ENCODE results near the gene COL20A1.
A peak's percentile ranks its signal among the peaks of the same experiment; 100 is the strongest.

Gene COL20A1

DNA sequence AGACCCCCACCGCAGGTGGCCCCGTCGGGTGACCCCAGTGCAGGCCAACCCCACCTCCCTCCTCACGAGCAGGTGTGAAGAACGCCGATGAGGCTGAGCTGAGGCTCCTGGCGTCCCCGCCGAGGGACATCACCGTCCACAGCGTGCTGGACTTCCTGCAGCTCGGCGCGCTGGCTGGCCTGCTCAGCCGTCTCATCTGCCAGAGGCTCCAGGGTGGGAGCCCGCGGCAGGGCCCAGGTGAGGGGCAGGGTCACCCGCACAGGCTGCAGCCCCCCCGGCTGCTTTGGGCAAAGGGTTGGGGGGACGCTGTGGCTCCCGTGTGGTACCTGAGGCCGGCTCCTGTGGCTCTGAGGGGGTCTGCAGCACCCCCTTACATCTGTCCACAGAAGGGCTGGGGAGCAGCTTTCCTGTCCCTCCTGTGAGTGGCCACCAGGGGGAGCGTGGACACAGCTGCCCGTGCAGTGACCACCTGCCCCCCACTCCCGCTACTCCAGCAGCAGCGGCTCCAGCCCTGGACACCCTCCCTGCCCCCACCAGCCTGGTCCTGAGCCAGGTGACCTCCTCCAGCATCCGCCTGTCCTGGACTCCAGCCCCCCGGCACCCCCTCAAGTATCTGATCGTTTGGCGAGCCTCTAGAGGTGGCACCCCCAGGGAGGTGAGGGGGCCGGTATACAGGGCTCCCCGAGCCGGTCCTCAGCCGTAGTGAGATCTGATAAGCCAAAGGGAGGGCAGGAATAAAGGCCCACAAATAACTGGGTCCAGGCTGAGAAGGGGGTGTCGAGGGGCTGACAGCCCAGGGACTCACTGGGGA is 16.5 kb downstream of the COL20A1 start:
- peak; percentile 25 for DNase-seq (ENCODE audit: low spot score)

DNA sequence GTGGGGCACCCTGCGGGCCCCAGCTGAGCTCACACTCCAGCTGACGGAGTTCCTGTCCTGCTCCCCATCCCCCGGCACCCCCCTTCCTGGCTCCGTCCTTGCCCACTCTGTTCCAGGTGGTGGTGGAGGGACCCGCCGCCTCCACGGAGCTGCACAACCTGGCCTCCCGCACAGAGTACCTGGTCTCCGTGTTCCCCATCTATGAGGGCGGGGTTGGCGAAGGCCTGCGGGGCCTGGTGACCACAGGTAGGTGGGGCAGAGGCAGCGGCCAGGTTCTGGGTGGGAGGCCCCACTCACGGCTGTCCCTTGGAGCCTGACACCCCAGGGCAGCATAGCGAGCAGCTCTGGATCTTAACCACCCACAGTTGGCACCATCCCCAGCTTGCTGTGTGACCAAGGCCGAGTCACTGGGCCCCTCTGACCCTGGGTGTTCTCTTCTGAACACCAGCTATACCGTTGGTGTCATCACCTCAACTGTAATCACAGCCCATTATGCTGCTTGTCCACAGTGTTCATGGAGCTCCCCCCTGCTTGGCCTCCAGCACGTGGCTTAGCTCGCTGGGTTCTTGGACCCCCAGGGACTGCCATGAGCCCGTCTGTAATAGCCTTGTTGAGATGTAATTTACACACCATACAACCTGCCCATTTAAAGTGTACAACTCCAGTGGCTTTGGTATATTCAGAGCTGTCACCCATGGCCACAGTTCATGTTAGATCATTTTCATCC is 17.4 kb downstream of the COL20A1 start:
- DNase-seq (ENCODE audit: low spot score) = no peak

DNA sequence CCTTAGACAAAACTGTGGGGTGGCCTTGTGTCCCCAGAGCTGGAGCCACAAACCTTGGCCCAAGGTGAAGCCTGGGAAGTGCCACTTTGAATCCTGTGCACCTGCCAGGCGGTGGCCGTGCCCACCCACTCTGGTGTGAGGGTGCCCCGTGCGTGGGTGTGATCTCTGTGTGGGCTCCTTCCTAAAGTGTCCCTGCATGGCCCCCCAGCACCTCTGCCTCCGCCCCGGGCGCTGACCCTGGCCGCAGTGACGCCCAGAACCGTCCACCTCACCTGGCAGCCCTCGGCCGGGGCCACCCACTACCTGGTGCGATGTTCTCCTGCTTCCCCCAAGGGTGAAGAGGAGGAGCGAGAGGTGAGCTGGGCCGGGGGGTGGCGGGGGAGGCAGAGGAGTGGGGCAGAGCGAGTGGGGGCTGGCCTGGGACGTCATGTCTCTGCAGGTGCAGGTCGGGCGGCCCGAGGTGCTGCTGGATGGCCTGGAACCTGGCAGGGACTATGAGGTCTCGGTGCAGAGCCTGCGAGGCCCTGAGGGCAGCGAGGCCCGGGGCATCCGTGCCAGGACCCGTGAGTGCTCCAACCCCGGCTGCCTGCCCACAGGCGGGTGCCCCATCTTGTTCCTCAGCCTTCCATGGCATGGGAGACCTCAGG is 18.3 kb downstream of the COL20A1 start:
- no peak for DNase-seq (ENCODE audit: low spot score)

DNA sequence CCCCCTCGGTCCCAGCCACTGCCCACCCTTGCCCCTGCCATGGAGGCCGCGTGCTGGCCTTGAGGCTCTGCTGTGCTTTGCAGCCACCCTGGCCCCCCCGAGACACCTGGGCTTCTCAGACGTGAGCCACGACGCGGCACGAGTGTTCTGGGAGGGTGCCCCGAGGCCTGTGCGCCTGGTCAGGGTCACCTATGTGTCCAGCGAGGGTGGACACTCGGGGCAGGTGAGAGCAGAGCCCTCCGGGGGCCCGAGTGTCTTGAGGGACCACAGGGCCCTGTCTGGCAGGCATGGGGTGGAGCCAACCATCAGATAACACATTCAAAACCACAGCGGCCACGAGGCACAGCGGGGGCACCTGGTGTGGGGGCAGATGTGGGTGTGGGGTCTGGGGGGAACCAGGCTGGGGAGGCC is 18.9 kb downstream of the COL20A1 start:
- no peak for DNase-seq (ENCODE audit: low spot score)

DNA sequence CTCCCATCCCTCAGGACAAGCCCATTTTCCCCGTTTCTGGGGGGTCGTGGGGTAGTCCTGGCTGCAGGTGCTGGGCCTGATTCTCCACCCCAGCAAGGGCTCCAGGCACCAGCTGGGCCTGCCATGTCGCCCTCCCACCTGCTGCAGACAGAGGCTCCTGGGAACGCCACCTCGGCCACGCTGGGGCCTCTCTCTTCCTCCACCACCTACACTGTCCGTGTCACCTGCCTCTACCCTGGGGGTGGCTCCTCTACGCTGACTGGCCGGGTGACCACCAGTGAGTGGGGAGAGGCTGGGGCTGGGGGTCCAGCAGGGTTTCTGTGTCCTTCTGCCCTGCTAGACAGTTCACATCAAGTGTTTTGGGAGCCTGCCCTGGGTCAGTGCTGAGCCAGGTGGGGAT is 19.3 kb downstream of the COL20A1 start:
- DNase-seq (ENCODE audit: low spot score) = no peak

DNA sequence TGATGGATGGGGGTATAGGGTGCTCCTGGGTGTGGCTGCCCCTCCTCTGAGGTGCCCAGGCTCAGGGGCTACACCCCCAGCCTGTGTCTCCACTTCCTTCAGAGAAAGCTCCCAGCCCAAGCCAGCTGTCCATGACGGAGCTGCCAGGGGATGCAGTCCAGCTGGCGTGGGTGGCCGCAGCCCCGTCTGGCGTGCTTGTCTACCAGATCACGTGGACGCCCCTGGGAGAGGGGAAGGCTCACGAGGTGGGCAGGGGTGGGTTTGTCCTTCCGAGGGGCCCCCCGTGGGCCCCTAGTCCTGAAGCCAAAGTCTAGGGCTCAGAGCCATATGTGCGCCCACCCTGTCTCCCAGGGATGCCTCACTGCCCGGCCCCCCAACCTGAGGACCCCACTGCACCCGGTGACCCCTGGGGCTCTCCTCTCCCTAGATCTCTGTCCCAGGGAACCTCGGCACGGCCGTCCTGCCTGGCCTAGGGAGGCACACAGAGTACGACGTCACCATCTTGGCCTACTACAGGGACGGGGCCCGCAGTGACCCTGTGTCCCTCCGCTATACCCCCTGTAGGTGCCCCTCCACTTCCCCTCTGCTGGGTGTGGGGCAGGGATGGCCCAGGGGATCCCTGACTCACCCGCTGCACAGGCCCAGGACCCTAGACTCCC is 19.8 kb downstream of the COL20A1 start:
- no peak for DNase-seq (ENCODE audit: low spot score)

DNA sequence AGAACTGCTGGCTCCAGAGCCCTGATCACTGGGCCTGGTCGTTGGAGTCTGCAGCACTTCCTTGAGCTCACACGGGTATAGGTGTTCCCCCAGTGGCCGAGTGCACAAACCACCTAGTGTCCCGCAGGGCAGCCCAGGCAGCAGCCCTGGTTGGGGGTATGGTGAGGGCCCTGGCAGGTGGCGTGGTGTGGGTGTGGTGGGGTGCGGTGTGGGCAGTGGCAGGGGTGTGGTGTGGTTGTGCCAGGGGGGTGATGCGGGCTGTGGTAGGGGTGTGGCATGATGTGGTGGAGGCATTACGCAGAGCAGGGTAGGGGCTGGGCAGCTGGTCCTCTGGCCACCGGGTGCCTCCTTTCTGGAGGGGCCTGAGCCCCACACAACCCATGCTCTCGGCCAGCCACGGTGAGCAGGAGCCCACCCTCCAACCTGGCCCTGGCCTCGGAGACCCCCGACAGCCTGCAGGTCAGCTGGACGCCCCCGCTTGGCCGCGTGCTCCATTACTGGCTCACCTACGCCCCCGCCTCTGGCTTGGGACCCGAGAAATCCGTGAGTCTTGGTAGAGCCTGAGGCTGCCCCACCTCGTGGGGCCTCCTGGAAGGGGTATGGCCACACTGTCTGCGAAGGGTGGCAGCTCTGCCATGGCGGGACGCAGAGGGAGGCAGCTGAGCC is 20.5 kb downstream of the COL20A1 start:
- DNase-seq (ENCODE audit: low spot score) = no peak

DNA sequence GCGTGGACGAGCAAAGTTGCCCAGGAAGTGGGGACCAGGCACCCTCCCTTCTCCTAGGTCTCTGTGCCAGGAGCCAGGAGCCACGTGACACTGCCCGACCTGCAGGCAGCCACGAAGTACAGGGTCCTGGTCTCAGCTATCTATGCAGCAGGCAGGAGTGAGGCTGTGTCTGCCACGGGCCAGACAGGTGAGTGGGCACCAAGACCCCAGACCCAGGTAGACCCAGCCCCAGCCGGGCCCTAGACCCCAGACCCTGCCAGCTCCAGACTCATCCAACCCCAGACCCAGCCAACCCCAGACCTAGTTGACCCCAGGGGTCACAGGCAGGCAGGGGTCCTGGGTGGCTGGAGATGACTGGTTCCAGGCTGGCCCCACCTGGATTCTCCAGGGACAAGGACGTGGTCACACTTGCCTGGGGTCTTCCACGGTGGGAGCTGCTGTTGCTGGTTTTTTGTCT is 21.1 kb downstream of the COL20A1 start:
- peak; percentile 20 for DNase-seq (ENCODE audit: low spot score)

DNA sequence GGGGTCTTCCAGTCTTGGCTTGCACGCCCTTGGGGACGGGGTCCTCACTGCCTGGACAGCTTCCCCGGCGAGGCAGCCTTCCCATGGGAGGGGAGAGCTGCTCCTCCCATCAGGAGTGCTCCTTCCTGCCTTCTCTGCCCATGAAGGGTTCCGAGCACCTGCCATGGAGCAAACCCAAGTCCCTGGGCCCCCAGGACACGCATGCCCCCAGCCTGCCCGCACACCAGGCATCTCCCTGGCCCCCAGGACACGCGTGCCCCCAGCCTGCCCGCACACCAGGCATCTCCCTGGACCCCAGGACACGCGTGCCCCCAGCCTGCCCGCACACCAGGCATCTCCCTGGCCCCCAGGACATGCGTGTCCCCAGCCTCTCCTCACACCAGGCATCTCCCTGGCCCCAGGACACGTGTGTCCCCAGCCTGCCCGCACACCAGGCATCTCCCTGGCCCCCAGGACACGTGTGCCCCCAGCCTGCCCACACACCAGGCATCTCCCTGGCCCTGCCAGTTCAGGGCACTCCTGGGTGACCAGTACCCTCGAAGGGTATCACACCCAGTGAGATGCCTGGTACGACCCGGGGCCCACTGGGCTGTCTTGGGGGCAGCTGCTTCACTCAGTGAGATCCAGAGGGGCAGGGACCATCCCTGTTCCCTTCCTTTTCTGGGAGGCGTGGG is 21.7 kb downstream of the COL20A1 start:
- DNase-seq (ENCODE audit: low spot score) = no peak

DNA sequence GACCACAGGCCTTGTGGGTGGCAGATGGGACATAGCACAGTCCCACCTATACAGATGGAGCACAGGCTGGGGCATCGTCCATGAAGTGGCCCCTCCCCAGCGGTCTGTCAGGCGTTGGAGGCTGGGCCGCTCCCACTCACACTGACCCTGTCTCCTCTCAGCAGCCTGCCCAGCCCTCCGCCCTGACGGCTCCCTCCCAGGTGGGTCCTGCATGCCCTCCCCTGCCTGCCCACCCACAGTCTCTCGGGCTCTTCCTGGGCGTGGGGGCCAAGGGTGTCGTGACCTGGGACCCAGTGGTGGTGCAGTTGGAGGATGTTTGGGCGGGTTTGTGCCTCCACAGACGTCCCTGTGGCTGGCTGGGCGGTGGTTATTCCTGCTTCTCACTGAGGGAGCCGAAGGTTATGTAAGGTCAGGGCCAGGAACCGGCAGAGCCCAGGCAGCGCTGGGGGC is 22.3 kb downstream of the COL20A1 start:
- no peak for DNase-seq (ENCODE audit: low spot score)

DNA sequence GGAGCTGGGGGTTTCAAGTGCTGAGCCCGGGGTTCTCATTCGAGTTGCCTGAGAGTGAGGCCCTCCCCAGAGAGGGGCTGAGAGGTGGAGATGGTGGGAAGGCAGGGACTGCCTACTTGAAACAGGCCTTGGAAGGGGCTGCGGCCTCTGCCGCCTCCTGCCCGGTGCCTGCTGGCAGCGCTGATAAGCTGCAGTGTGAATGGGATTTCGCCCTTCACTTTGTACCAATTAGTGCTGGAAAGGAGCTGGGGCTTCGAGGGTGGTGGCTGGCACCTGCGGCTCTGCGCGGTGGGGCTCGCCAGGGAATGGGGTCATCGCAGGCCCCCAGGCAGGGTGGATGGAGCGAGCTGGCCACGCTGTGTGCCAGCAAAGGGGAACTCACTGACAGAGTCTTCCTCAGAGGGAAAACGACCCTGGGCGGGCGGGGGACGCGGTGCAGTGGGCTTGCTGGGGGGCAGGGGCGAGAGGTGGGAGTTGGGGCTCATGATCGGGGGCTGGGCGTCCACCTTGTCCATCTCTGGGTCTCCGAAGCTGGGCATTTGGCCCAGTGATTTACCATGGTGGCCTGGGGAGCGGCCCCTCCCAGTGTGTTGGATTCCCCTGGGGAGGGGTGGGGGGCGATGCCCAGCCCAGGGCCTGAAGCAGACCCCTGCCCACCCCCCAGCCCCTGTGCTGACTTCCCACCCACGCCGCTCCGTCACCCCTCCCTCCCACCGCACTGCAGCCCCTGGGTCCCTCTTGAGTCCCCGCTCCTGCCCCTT is 22.9 kb downstream of the COL20A1 start:
- DNase-seq (ENCODE audit: low spot score) = no peak

DNA sequence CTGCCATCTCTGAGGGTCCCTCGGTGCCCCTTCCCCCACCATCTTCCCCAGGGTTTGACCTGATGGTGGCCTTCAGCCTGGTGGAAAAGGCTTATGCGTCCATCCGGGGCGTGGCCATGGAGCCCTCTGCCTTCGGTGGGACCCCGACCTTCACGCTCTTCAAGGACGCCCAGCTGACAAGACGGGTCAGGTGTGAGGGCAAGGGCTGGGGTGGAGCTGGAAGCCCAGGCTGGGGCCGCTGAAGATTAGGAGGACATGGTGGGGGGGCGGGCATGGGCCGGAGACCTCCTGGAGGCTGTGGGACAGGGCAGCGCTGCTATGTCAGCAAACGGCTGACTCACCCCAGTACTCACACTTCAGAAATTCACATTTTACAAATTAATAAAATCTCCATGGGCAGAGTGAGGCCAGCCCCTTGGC is 23.5 kb downstream of the COL20A1 start:
- DNase-seq (ENCODE audit: low spot score) = no peak

DNA sequence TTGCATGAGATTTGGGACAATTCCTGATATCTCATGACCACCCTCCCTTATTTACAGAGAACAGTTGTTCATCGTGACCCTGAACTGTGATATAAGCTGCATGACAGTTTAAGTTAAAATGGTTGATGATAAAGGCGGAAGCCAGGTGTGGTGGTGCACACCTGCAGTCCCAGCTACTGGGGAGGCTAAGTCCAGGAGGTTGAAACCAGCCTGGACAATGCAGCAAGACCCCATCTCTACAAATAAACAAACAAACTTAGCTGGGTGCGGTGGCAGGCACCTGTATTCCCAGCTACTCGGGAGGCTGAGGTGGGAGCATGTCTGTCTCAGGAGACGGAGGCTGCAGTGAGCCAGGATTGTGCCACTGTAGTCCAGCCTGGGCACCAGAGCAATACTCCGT is 24.1 kb downstream of the COL20A1 start:
- DNase-seq (ENCODE audit: low spot score) = no peak

DNA sequence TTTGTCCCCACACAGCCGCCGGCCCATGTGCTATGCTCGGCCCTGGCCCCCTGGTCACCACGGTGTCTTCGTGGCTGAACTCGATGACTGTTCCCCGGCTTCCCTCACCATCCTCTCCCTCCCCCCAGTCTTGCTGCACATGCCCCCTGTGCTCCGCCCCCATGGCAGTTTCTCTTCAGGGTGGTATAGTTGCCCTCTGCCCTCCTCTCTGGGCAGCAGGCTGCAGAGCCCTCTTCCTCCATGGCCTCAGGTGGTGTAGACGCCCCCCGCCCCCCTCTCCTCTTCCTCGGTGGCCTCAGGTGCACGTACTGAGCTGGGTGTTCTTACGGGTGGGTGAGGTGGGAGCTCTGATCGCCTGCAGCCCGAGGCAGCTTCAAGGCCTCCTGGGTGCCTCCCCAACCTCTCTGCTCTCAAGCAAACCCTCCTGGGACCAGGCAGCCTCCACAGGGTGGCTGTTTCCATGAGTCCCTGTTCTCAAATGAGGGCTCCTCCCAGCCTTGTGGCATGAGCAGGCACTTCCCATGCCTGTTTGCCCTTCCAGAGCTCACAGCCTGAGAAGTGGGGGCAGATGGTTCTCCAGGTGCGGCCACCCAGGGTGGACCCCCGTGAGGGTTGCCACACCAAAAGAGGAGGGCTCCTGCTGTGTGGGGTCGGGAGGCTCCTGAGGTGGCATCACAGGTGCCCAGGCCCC is 24.8 kb downstream of the COL20A1 start:
- no peak for DNase-seq (ENCODE audit: low spot score)

DNA sequence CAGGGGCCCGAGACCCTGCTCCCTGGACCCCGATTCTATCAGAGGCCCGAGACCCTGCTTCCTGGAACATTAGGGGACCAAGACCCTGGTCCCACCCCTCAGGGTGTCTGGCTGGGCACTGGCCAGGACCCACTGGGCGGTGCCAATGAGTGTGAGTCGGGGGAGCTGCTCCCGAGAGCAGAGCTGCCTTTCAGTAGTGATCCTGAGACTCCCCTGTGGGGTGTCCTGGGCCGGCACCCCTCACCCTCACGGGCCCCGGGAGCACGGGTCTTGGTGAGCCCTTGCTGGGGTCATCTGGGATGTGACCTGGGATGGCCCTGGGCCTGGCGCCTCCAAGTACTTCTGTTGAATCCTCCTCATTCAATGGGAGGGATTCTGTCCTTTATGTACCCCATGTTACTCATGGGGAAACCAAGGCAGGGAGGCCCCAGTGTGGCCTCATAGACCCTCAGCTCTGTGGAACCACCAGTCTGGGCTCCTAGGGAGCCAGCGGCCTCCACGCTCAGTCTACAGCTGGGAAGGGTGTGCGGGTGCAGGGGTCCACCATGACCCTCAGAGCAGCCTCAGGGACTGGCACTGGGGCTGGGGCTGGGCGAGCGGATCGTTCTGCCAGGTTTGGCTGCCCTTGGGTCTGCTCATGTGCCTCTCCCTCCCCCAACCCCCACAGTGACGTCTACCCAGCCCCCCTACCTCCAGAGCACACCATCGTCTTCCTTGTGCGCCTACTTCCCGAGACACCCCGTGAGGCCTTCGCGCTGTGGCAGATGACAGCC is 25.6 kb downstream of the COL20A1 start:
- DNase-seq (ENCODE audit: low spot score) = no peak

DNA sequence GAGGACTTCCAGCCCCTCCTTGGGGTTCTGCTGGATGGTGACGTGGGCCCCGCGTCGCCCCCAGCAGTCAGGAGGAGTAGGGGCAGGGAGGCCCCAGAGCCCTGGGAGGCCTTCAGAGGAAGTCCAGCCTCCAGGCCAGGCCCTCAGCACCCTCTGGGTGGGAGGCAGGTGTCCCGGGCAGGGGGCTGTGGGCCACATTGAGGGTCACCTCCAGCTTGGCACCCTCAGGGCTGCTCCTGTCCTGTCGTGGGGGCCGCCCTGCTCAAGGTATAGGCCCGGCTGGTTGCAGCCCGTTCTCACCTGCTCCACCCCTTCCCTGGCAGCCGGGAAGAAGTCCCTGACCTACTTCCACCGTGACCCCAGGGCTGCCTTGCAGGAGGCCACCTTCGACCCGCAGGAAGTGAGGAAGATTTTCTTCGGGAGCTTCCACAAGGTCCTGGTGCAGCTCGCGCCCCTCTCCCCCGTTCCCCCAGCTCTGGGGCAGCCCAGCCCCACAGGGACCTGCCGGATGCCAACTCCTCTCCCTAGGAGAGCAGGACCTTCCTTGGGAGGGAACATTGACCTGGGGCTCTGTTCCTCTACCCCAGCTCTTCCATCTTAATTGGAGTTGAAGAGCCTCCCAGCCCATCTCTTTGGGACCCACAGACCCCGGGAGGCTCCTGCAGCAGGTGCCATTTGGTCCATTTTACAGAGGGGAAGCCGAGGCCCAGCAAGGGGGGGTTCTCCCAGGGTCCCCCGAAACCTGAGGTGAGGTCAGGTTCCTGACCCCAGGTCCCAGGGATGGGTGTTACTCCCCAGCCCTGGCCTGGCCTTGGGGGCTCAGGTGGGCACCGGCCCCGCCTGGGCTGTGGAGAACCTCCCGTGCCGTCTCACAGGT is 26.4 kb downstream of the COL20A1 start:
- DNase-seq (ENCODE audit: low spot score) = no peak

DNA sequence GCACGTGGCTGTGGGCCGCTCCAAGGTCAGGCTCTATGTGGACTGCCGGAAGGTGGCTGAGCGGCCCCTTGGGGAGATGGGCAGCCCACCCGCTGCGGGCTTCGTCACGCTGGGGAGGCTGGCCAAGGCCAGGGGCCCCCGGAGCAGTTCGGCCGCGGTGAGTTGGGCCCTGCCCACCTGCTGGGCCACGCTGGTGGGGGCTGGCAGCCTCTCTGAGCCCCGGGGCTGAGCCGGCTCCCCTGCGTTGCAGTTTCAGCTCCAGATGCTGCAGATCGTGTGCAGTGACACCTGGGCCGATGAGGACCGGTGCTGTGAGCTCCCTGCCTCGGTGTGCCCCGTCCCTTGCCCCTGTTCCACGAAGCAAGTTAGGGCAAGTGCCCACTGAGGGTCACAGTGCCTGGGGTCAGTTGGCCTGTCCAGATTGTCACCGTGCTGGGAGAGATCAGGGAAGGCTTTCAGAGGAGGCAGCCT is 27.1 kb downstream of the COL20A1 start:
- no peak for DNase-seq (ENCODE audit: low spot score)

DNA sequence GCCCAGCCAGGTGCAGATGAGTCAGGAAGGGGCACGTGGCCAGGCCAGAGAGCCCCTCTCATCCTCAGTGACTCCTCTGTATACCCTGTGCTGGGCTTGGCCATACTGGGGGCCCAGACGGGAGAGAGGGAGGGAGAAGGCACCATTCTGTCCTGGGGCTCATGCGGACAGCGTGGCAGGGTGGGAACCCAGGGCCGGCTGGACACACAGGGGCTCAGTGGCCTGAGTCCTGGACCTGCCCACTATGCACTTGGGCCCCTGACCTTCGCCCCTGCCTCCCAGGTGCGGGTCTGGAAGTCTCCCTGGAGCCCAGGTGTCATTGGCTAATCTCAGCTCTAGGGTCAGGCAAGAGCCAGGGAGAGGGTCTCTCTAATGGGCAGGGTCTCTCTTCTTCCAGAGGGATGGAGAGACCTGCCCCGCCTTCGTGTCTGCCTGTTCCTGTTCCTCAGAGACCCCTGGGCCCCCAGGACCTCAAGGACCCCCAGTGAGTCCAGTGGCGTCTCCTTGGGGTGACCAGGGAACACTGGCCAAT is 27.7 kb downstream of the COL20A1 start:
- no peak for DNase-seq (ENCODE audit: low spot score)

All from globus pallidus (tissue), 1 donor.